ENCODE results near the gene CD5L. TPM values are rescaled to one million over a fixed set of nuclear protein-coding genes. Genes with fewer than 3 reads are reported as not detected.

Gene CD5L
- total and polyA plus RNA-seq, 2 donors (not counting 1 experiment from before 2014, with no cell fraction given) = 0.17 TPM; not detected in 1

GRCh38 chr1:157833145-157833544 lies 8.5 kb downstream of the CD5L start:
- H4K20me1 ChIP-seq (ENCODE audit: control insufficient read depth, insufficient read depth, low read length, poor library complexity, severe bottlenecking) = no peaks in the 10 kb centered on the region
- DNase-seq = peak; percentile 53
- no peaks in the 10 kb centered on the region for H3K27me3 Mint-ChIP-seq
- ChIA-PET CTCF (interaction anchor here (1.0 kb wide), 1 partner anchor 51 kb away, joined by 3 read pairs; no protein-coding TSS in a partner anchor), POLR2A (no interaction called here)
- 79% methylated on average over 4 of the region's 6 CpGs for WGBS (ENCODE audit: insufficient coverage)
- H3K27ac Mint-ChIP-seq = peak overlapping the region; percentile 80
- no peaks in the 10 kb centered on the region for H3K9me3 ChIP-seq (ENCODE audit: control extremely low read depth in 1 of 3, control insufficient read depth in 2 of 3, insufficient read depth in 1 of 3, low read length in 2 of 3)
- H3K79me2 ChIP-seq (ENCODE audit: control insufficient read depth, insufficient read depth, low read length) = peaks cover 10% of the 10 kb centered on the region
- ATAC-seq (ENCODE audit: low read depth) = peak; percentile 47
- TF ChIP-seq, protein P1, sequence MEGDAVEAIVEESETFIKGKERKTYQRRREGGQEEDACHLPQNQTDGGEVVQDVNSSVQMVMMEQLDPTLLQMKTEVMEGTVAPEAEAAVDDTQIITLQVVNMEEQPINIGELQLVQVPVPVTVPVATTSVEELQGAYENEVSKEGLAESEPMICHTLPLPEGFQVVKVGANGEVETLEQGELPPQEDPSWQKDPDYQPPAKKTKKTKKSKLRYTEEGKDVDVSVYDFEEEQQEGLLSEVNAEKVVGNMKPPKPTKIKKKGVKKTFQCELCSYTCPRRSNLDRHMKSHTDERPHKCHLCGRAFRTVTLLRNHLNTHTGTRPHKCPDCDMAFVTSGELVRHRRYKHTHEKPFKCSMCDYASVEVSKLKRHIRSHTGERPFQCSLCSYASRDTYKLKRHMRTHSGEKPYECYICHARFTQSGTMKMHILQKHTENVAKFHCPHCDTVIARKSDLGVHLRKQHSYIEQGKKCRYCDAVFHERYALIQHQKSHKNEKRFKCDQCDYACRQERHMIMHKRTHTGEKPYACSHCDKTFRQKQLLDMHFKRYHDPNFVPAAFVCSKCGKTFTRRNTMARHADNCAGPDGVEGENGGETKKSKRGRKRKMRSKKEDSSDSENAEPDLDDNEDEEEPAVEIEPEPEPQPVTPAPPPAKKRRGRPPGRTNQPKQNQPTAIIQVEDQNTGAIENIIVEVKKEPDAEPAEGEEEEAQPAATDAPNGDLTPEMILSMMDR (IDR thresholded peaks at IDR 0.05) = no peak
- TF ChIP-seq EZH2 (IDR thresholded peaks at IDR 0.05; ENCODE audit: borderline replicate concordance, insufficient read depth, low read depth, low read length, poor library complexity, severe bottlenecking) = no peak
- peak overlapping the region; percentile 22 for H3K4me2 ChIP-seq (replicated peaks; ENCODE audit: low read depth, low read length, poor library complexity, severe bottlenecking)
- no peak overlapping the region for H3K27ac ChIP-seq (ENCODE audit: low read length in 2 of 2)
- peak overlapping the region; percentile 62 for H3K4me3 Mint-ChIP-seq
- H3K4me1 ChIP-seq (ENCODE audit: control insufficient read depth in 2 of 2, insufficient read depth in 2 of 2, low read length in 2 of 2) = peaks cover 28 to 31% of the 10 kb centered on the region in 2 donors
- intact Hi-C loops (cut with micrococcal nuclease) = no loop called here
- H3K4me1 Mint-ChIP-seq = peaks cover 51% of the 10 kb centered on the region
- no peak overlapping the region for H3K4me3 ChIP-seq (ENCODE audit: control extremely low read depth in 1 of 5, extremely low read depth in 1 of 5, insufficient read depth in 1 of 5, low read depth in 2 of 5, low read length in 4 of 5)
- no peaks in the 10 kb centered on the region for H3K36me3 ChIP-seq (replicated peaks in 1 of 2; ENCODE audit: control extremely low read depth in 1 of 2, control insufficient read depth in 1 of 2, extremely low read depth in 1 of 2, insufficient read depth in 2 of 2, low read length in 1 of 2)
- H2AFZ ChIP-seq (ENCODE audit: insufficient read depth, low read depth, low read length, poor library complexity, severe bottlenecking) = no peak overlapping the region
- H3K27me3 ChIP-seq (replicated peaks in 1 of 4; ENCODE audit: control extremely low read depth in 1 of 4, control insufficient read depth in 3 of 4, insufficient read depth in 4 of 4, low read length in 3 of 4) = no peaks in the 10 kb centered on the region
- H3K9ac ChIP-seq (ENCODE audit: low read length) = no peak overlapping the region
- H3K9me3 Mint-ChIP-seq (ENCODE audit: insufficient read depth) = no peaks in the 10 kb centered on the region

DNA sequence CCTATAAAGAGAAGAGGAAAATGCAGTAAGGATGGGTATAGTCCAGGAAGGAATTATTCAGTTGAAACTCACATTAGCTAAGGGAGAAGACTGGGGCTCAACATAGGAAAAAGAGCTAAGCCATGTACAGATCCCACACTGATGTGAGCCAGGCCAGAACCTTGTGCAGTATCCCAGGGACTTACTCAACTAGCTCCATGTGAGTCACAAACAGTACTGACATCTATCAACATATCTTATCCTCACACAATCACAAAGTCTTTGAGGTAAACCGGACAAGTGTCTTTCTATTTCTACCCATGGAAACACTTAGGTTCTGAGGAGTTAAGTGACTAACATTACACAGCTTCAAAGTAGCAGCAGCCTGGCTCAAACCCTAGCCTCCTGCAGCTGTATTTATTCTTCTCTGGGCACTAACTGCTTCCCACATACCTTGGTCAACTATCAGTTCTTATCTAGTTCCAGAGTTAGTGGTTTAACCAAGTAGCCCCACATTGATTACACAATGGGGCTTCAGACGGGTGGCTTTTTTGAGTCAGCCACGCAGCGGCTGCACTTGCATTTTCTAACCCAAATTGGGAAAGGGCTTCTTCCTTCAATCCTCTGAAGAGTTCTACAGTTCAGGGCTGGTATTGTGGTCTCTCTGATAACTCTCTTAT lies 9.5 kb downstream of the CD5L start:
- intact Hi-C loops (cut with micrococcal nuclease) = no loop called here

More for the DNA sequence above, 9.5 kb downstream of the CD5L start:
- DNase-seq (no peak), ATAC-seq (ENCODE audit: low read depth) (no peak)
- Histone ChIP-seq H3K79me2 (ENCODE audit: control insufficient read depth, insufficient read depth, low read length) (peaks cover 10% of the 10 kb centered on the region), H3K36me3 (replicated peaks in 1 of 2; ENCODE audit: control extremely low read depth in 1 of 2, control insufficient read depth in 1 of 2, extremely low read depth in 1 of 2, insufficient read depth in 2 of 2, low read length in 1 of 2) (no peaks in the 10 kb centered on the region), H3K4me3 (ENCODE audit: control extremely low read depth in 1 of 5, extremely low read depth in 1 of 5, insufficient read depth in 1 of 5, low read depth in 2 of 5, low read length in 4 of 5) (no peak overlapping the region), H3K9me3 (ENCODE audit: control extremely low read depth in 1 of 3, control insufficient read depth in 2 of 3, insufficient read depth in 1 of 3, low read length in 2 of 3) (no peaks in the 10 kb centered on the region), H3K4me2 (replicated peaks; ENCODE audit: low read depth, low read length, poor library complexity, severe bottlenecking) (no peak overlapping the region), H4K20me1 (ENCODE audit: control insufficient read depth, insufficient read depth, low read length, poor library complexity, severe bottlenecking) (no peaks in the 10 kb centered on the region), H3K4me1 (ENCODE audit: control insufficient read depth in 2 of 2, insufficient read depth in 2 of 2, low read length in 2 of 2) (peaks cover 28 to 31% of the 10 kb centered on the region in 2 donors), H3K27me3 (replicated peaks in 1 of 4; ENCODE audit: control extremely low read depth in 1 of 4, control insufficient read depth in 3 of 4, insufficient read depth in 4 of 4, low read length in 3 of 4) (no peaks in the 10 kb centered on the region), H2AFZ (ENCODE audit: insufficient read depth, low read depth, low read length, poor library complexity, severe bottlenecking) (no peak overlapping the region), H3K9ac (ENCODE audit: low read length) (no peak overlapping the region), H3K27ac (ENCODE audit: low read length in 2 of 2) (no peak overlapping the region)
- H3K4me3 Mint-ChIP-seq = peak overlapping the region; percentile 13
- peaks cover 52% of the 10 kb centered on the region for H3K4me1 Mint-ChIP-seq
- peak overlapping the region; percentile 26 for H3K27ac Mint-ChIP-seq
- peaks cover 2% of the 10 kb centered on the region for H3K9me3 Mint-ChIP-seq (ENCODE audit: insufficient read depth)
- ChIA-PET CTCF (interaction anchor here (0.9 to 1.1 kb wide), 2 partner anchors 33 to 252 kb away, joined by 3 to 5 read pairs; no protein-coding TSS in a partner anchor), POLR2A (interaction anchor here (0.7 kb wide), 2 partner anchors 12 to 315 kb away, joined by 3 read pairs; partner anchors contain the start of gene FCRL1)
- H3K27me3 Mint-ChIP-seq = no peaks in the 10 kb centered on the region
- WGBS (ENCODE audit: insufficient coverage) = 92% methylated on average over 4 of the region's 4 CpGs
- TF ChIP-seq, protein P1 (IDR thresholded peaks at IDR 0.05) = no peak
- no peak for TF ChIP-seq EZH2 (IDR thresholded peaks at IDR 0.05; ENCODE audit: borderline replicate concordance, insufficient read depth, low read depth, low read length, poor library complexity, severe bottlenecking)

All from B cell (primary cell).